HEK293 (cell line): Measurements from ENCODE around the gene NIT2.

Experiments
- CTCF ChIA-PET: fragments of 350-600 bp; formaldehyde crosslinking; extraction: SDS; loops from one replicate; lab custom pipeline; 2021; ENCODE audit warnings: antibody characterized with exemption; lab: Yijun Ruan, JAX
- POLR2A ChIA-PET: fragments of 300-600 bp; formaldehyde crosslinking; extraction: SDS; loops from one replicate; lab custom pipeline; 2020; ENCODE audit warnings: antibody characterized with exemption, inconsistent platforms; lab: Yijun Ruan, JAX
- H3K27ac ChIP-seq: fragments of 200-500 bp; sonication (Bioruptor generic); 2 replicates; pipeline ENCODE4 v1.5.1; 2014; ENCODE audit warnings: low read depth, low read length, control low read depth, inconsistent platforms; ENCODE audit errors: extremely low read depth
- H3K36me3 ChIP-seq, 2 experiments: fragments of 200-500 bp in 1 of 2; sonication (Bioruptor generic) in 1 of 2; 1 replicate in 1 of 2; 2 replicates in 1 of 2; pipeline ENCODE4 v1.5.1; 2014 to 2017; ENCODE audit warnings: inconsistent platforms in 2 of 2, low read length in 2 of 2; ENCODE audit not compliant: control insufficient read depth in 2 of 2, insufficient read depth in 1 of 2
- H3K4me1 ChIP-seq: fragments of 200-500 bp; sonication (Bioruptor generic); 2 replicates; pipeline ENCODE4 v1.5.1; 2014; ENCODE audit warnings: mild to moderate bottlenecking, low read length, inconsistent platforms; ENCODE audit not compliant: control insufficient read depth, insufficient read depth
- H3K4me3 ChIP-seq: 2 replicates; pipeline ENCODE4 v1.5.1; 2011; ENCODE audit warnings: low read depth, mild to moderate bottlenecking, control low read depth, low read length, moderate library complexity
- H3K9me3 ChIP-seq: fragments of 200-500 bp; sonication (Bioruptor generic); 2 replicates; pipeline ENCODE4 v1.5.1; 2014; ENCODE audit warnings: low read depth, low read length, inconsistent platforms; ENCODE audit not compliant: control insufficient read depth, insufficient read depth
- KLF1 ChIP-seq: fragments of 450-650 bp; formaldehyde crosslinking; IDR thresholded peaks from 2 replicates; pipeline ENCODE4 v1.5.1; 2016; ENCODE audit warnings: missing biosample characterization, missing genetic modification characterization
- OSR2 ChIP-seq: fragments of 450-650 bp; formaldehyde crosslinking; IDR thresholded peaks from 2 replicates; pipeline ENCODE4 v1.5.1; 2016; ENCODE audit warnings: missing biosample characterization, missing genetic modification characterization
- TCF7L2 ChIP-seq: IDR thresholded peaks from 2 replicates; pipeline ENCODE4 v1.6.1; 2011; ENCODE audit warnings: low read depth, mild to moderate bottlenecking, inconsistent platforms, low read length, moderate library complexity, borderline replicate concordance
- ZNF23 ChIP-seq: fragments of 450-650 bp; formaldehyde crosslinking; IDR thresholded peaks from 2 replicates; pipeline ENCODE4 v1.5.1; 2016; ENCODE audit warnings: missing biosample characterization, missing genetic modification characterization, borderline replicate concordance
- ZNF24 ChIP-seq: fragments of 450-650 bp; formaldehyde crosslinking; IDR thresholded peaks from 2 replicates; pipeline ENCODE4 v1.5.1; 2016; ENCODE audit warnings: missing biosample characterization, missing genetic modification characterization
- ZNF785 ChIP-seq: fragments of 450-650 bp; formaldehyde crosslinking; IDR thresholded peaks from 2 replicates; pipeline ENCODE4 v1.5.1; 2016; ENCODE audit warnings: missing biosample characterization, missing genetic modification characterization
- TF ChIP-seq, protein P1 (sequence below): fragments of 450-650 bp; formaldehyde crosslinking; IDR thresholded peaks from 2 replicates; pipeline ENCODE4 v1.5.1; 2016; ENCODE audit warnings: missing biosample characterization, missing genetic modification characterization
- TF ChIP-seq, protein P2 (sequence below): IDR thresholded peaks from 2 replicates; pipeline ENCODE4 v1.6.1; 2011; ENCODE audit warnings: mild to moderate bottlenecking, low read depth, low read length, borderline replicate concordance
- TF ChIP-seq, protein P3 (sequence below): fragments of 450-650 bp; formaldehyde crosslinking; IDR thresholded peaks from 2 replicates; pipeline ENCODE4 v1.5.1; 2016; ENCODE audit warnings: missing biosample characterization, missing genetic modification characterization, borderline replicate concordance
- TF ChIP-seq, protein P4 (sequence below): fragments of 450-650 bp; formaldehyde crosslinking; IDR thresholded peaks from 2 replicates; pipeline ENCODE4 v1.5.1; 2016; ENCODE audit warnings: missing biosample characterization, missing genetic modification characterization

The NIT2 gene

DNA sequence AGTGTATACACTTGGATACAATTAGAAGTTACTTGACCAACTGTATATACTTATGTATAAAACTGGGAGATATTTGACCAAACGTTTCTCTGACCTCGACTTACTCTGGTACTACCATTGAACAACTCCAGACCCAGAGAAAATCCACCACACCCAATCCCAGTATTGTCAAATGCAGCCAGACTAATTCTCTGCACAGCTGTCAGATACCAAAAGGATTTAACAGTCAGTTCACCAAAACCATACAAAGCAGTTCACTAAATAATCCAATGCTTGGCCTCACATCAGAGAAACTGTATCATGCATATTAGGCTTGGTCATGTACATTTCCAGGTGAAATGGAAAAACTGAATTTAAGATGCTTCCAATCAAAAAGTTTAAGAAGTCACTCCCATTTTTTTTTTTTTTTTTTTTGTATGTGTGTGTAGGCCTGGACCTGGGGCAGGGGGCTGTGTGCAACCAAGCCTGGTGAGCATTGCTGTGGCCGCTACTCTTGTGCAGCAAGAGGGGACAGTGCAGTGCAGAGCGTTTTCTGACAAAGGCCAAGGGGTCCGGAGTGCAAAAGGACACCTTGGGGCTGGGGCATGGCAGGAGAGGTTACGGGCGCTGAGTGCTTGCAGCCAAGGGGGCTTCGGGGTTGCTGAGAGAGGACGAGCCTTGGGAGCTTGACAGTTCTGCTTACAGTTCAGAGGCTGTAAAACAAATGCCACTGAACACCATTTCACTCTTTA lies 64.9 kb downstream of the NIT2 start:
- CTCF ChIA-PET, result no interaction called here

DNA sequence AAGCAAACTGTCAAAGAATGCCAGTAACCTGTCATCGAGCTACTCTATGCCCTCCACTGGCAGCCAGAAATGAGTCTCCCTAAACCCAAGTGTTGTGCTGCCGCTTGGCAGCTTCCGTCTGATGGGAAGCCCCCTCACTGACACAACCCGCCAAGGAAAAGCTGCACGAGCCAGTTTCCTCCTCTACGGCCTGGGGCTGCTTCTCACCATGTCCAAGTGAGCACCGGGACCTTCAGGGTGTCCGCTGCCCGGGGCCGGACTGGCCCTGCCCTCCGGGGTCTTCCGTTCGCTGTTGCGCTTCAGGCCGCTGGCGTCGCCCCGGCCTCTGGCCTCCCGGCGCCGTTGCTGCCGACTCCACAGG lies 65.8 kb downstream of the NIT2 start:
- H3K4me3 ChIP-seq, result peak overlapping the region; percentile 99
- ChIA-PET POLR2A (interaction anchor here (1.5 kb wide), 1 partner anchor 20 kb away, joined by 3 read pairs; no protein-coding TSS in a partner anchor), CTCF (no interaction called here)
- no peaks in the 10 kb centered on the region for H3K4me1 ChIP-seq
- H3K36me3 ChIP-seq, result no peaks in the 10 kb centered on the region
- H3K27ac ChIP-seq, result peak overlapping the region; percentile 13; the same call in 1 of the 2 replicates
- no peaks in the 10 kb centered on the region for H3K9me3 ChIP-seq
- TF ChIP-seq KLF1 (tag by site-specific recombination), result no peak
- TF ChIP-seq, protein P1, sequence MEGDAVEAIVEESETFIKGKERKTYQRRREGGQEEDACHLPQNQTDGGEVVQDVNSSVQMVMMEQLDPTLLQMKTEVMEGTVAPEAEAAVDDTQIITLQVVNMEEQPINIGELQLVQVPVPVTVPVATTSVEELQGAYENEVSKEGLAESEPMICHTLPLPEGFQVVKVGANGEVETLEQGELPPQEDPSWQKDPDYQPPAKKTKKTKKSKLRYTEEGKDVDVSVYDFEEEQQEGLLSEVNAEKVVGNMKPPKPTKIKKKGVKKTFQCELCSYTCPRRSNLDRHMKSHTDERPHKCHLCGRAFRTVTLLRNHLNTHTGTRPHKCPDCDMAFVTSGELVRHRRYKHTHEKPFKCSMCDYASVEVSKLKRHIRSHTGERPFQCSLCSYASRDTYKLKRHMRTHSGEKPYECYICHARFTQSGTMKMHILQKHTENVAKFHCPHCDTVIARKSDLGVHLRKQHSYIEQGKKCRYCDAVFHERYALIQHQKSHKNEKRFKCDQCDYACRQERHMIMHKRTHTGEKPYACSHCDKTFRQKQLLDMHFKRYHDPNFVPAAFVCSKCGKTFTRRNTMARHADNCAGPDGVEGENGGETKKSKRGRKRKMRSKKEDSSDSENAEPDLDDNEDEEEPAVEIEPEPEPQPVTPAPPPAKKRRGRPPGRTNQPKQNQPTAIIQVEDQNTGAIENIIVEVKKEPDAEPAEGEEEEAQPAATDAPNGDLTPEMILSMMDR (tag by site-specific recombination), result peak; percentile 21; the same call in 1 of the 2 replicates

More for the DNA sequence above, 64.9 kb downstream of the NIT2 start:
- POLR2A ChIA-PET, result no interaction called here
- H3K4me3 ChIP-seq, result peak overlapping the region; percentile 99
- TF ChIP-seq, protein P2, sequence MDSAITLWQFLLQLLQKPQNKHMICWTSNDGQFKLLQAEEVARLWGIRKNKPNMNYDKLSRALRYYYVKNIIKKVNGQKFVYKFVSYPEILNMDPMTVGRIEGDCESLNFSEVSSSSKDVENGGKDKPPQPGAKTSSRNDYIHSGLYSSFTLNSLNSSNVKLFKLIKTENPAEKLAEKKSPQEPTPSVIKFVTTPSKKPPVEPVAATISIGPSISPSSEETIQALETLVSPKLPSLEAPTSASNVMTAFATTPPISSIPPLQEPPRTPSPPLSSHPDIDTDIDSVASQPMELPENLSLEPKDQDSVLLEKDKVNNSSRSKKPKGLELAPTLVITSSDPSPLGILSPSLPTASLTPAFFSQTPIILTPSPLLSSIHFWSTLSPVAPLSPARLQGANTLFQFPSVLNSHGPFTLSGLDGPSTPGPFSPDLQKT, result no peak
- TF ChIP-seq ZNF24 (no peak), TCF7L2 (no peak), OSR2 (no peak), ZNF785 (no peak), KLF1 (tag by site-specific recombination) (no peak), ZNF23 (tag by site-specific recombination) (no peak)
- TF ChIP-seq, protein P3, sequence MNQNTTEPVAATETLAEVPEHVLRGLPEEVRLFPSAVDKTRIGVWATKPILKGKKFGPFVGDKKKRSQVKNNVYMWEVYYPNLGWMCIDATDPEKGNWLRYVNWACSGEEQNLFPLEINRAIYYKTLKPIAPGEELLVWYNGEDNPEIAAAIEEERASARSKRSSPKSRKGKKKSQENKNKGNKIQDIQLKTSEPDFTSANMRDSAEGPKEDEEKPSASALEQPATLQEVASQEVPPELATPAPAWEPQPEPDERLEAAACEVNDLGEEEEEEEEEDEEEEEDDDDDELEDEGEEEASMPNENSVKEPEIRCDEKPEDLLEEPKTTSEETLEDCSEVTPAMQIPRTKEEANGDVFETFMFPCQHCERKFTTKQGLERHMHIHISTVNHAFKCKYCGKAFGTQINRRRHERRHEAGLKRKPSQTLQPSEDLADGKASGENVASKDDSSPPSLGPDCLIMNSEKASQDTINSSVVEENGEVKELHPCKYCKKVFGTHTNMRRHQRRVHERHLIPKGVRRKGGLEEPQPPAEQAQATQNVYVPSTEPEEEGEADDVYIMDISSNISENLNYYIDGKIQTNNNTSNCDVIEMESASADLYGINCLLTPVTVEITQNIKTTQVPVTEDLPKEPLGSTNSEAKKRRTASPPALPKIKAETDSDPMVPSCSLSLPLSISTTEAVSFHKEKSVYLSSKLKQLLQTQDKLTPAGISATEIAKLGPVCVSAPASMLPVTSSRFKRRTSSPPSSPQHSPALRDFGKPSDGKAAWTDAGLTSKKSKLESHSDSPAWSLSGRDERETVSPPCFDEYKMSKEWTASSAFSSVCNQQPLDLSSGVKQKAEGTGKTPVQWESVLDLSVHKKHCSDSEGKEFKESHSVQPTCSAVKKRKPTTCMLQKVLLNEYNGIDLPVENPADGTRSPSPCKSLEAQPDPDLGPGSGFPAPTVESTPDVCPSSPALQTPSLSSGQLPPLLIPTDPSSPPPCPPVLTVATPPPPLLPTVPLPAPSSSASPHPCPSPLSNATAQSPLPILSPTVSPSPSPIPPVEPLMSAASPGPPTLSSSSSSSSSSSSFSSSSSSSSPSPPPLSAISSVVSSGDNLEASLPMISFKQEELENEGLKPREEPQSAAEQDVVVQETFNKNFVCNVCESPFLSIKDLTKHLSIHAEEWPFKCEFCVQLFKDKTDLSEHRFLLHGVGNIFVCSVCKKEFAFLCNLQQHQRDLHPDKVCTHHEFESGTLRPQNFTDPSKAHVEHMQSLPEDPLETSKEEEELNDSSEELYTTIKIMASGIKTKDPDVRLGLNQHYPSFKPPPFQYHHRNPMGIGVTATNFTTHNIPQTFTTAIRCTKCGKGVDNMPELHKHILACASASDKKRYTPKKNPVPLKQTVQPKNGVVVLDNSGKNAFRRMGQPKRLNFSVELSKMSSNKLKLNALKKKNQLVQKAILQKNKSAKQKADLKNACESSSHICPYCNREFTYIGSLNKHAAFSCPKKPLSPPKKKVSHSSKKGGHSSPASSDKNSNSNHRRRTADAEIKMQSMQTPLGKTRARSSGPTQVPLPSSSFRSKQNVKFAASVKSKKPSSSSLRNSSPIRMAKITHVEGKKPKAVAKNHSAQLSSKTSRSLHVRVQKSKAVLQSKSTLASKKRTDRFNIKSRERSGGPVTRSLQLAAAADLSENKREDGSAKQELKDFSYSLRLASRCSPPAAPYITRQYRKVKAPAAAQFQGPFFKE, result no peak
- TF ChIP-seq, protein P4, sequence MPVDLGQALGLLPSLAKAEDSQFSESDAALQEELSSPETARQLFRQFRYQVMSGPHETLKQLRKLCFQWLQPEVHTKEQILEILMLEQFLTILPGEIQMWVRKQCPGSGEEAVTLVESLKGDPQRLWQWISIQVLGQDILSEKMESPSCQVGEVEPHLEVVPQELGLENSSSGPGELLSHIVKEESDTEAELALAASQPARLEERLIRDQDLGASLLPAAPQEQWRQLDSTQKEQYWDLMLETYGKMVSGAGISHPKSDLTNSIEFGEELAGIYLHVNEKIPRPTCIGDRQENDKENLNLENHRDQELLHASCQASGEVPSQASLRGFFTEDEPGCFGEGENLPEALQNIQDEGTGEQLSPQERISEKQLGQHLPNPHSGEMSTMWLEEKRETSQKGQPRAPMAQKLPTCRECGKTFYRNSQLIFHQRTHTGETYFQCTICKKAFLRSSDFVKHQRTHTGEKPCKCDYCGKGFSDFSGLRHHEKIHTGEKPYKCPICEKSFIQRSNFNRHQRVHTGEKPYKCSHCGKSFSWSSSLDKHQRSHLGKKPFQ (tag by site-specific recombination), result no peak
- TF ChIP-seq, all 188 proteins: peak for 0
- H3K27ac ChIP-seq, result no peak overlapping the region
- no peaks in the 10 kb centered on the region for H3K36me3 ChIP-seq
- H3K4me1 ChIP-seq, result no peaks in the 10 kb centered on the region
- H3K9me3 ChIP-seq, result no peaks in the 10 kb centered on the region
